PC-3 (cell line): ENCODE results near the gene DNAH17. TPM values are rescaled to one million over a fixed set of nuclear protein-coding genes. Genes with fewer than 3 reads are reported as not detected.

ENCODE experiments used
- ATAC-seq: fragments of 200-7000 bp; cut with Tn5 transposase; 2 replicates; pipeline ENCODE4 v1.9.1; 2020; ENCODE audit warnings: mild to moderate bottlenecking, moderate library complexity
- BruUV-seq: library from RNA; stranded (reverse); fragments of 400-500 nt; replicated peaks from 2 replicates; lab custom pipeline; 2021; lab: Mats Ljungman, UMichigan
- CTCF ChIA-PET: fragments of 300-600 bp; sonication (Branson Sonifier 250); formaldehyde crosslinking; loops from one replicate; lab custom pipeline; 2022; ENCODE audit warnings: antibody characterized with exemption; lab: Charles Lee
- POLR2A ChIA-PET: fragments of 300-600 bp; sonication (Branson Sonifier 250); formaldehyde crosslinking; loops from one replicate; lab custom pipeline; 2022; ENCODE audit warnings: antibody characterized with exemption; ENCODE audit not compliant: unreplicated experiment; lab: Charles Lee
- DNase-seq: peaks from one replicate; pipeline ENCODE4 v3.0.0-alpha.2; 2015
- H2AFZ ChIP-seq: fragments of 300-600 bp; sonication (generic); 2 replicates; pipeline ENCODE4 v1.6.0; 2016; ENCODE audit warnings: antibody characterized with exemption, low read length
- H3F3A ChIP-seq: fragments of 300-600 bp; sonication (generic); one replicate; pipeline ENCODE4 v1.6.0; 2017; ENCODE audit warnings: antibody characterized with exemption, low read length, control low read depth, mild to moderate bottlenecking; ENCODE audit not compliant: unreplicated experiment
- H3K27ac ChIP-seq: fragments of 300-600 bp; sonication (generic); 2 replicates; pipeline ENCODE4 v1.5.1; 2016; ENCODE audit warnings: mild to moderate bottlenecking, low read length
- H3K27me3 ChIP-seq: fragments of 300-600 bp; sonication (generic); 2 replicates; pipeline ENCODE4 v1.6.1; 2016; ENCODE audit warnings: low read length, mixed read lengths
- H3K36me3 ChIP-seq: fragments of 300-600 bp; sonication (generic); 2 replicates; pipeline ENCODE4 v1.6.1; 2016; ENCODE audit warnings: low read depth, mixed run types, low read length, mixed read lengths
- H3K4me1 ChIP-seq: fragments of 300-600 bp; sonication (generic); 2 replicates; pipeline ENCODE4 v1.5.1; 2016; ENCODE audit warnings: low read length; ENCODE audit not compliant: insufficient read depth
- H3K4me2 ChIP-seq: fragments of 300-600 bp; sonication (generic); 2 replicates; pipeline ENCODE4 v1.6.0; 2016; ENCODE audit warnings: low read length
- H3K4me3 ChIP-seq: fragments of 300-600 bp; sonication (generic); 2 replicates; pipeline ENCODE4 v1.5.1; 2016; ENCODE audit warnings: mild to moderate bottlenecking, low read length, mixed read lengths
- H3K79me2 ChIP-seq: fragments of 300-600 bp; sonication (generic); 2 replicates; pipeline ENCODE4 v1.6.1; 2017; ENCODE audit warnings: low read length, mixed read lengths
- H3K9ac ChIP-seq: fragments of 300-600 bp; sonication (generic); 2 replicates; pipeline ENCODE4 v1.6.0; 2016; ENCODE audit warnings: mild to moderate bottlenecking, low read length
- H3K9me2 ChIP-seq: fragments of 300-600 bp; sonication (generic); replicated peaks from 2 replicates; pipeline ENCODE4 v1.6.1; 2016; ENCODE audit warnings: mixed run types, low read length, mixed read lengths
- H3K9me3 ChIP-seq: fragments of 300-600 bp; sonication (generic); 2 replicates; pipeline ENCODE4 v1.6.1; 2016; ENCODE audit warnings: low read length, mixed read lengths
- H4K20me1 ChIP-seq: fragments of 300-600 bp; sonication (generic); 2 replicates; pipeline ENCODE4 v1.6.1; 2016; ENCODE audit warnings: low read length, mixed read lengths
- EZH2 ChIP-seq: fragments of 300-600 bp; sonication (generic); IDR thresholded peaks from one replicate; pipeline ENCODE4 v1.6.1; 2017; ENCODE audit warnings: antibody characterized with exemption, mild to moderate bottlenecking, low read length; ENCODE audit not compliant: unreplicated experiment
- EZH2phosphoT487 ChIP-seq: fragments of 300-600 bp; sonication (generic); IDR thresholded peaks from 2 replicates; pipeline ENCODE4 v1.6.1; 2018; ENCODE audit warnings: mild to moderate bottlenecking, antibody characterized with exemption, low read length, borderline replicate concordance
- intact Hi-C: fragments of 100-400 bp; cut with micrococcal nuclease; formaldehyde crosslinking; loops from 2 replicates; pipeline ENCODE4 v1.9.0; 2023
- total RNA-seq: library from RNA; depleted of rRNA; stranded (reverse); fragments of >200 nt; gene quantifications from 2 replicates; pipeline ENCODE4 v1.2.3, GENCODE V29; 2014
- TF ChIP-seq, protein P1 (sequence below): fragments of 300-600 bp; sonication (generic); conservative IDR thresholded peaks from 2 replicates; pipeline ENCODE4 v1.5.1; 2017; ENCODE audit warnings: antibody characterized with exemption, low read depth, mild to moderate bottlenecking, low read length

DNAH17 gene
- total RNA-seq, 1 experiment from 2014 or later: 0.04 TPM

GRCh38 chr17:78376161-78376560 is 201.0 kb downstream of the DNAH17 start:
- DNase-seq (no peak), ATAC-seq (no peak)
- Histone ChIP-seq H3K4me1 (peaks cover 56% of the 10 kb centered on the region), H2AFZ (no peak overlapping the region; the same call in 1 of the 2 replicates), H3K9me2 (no peaks in the 10 kb centered on the region), H3K27ac (peak overlapping the region; percentile 71), H3K4me2 (peak overlapping the region; percentile 50), H3F3A (peaks cover 9% of the 10 kb centered on the region), H3K36me3 (peaks cover 4% of the 10 kb centered on the region; the same call in 1 of the 2 replicates), H3K27me3 (no peaks in the 10 kb centered on the region), H4K20me1 (peaks cover 7% of the 10 kb centered on the region; the same call in 1 of the 2 replicates), H3K9ac (no peak overlapping the region), H3K9me3 (no peaks in the 10 kb centered on the region), H3K79me2 (peaks cover 27% of the 10 kb centered on the region), H3K4me3 (no peak overlapping the region)
- BruUV-seq: no TSS peak
- TF ChIP-seq, protein P1, sequence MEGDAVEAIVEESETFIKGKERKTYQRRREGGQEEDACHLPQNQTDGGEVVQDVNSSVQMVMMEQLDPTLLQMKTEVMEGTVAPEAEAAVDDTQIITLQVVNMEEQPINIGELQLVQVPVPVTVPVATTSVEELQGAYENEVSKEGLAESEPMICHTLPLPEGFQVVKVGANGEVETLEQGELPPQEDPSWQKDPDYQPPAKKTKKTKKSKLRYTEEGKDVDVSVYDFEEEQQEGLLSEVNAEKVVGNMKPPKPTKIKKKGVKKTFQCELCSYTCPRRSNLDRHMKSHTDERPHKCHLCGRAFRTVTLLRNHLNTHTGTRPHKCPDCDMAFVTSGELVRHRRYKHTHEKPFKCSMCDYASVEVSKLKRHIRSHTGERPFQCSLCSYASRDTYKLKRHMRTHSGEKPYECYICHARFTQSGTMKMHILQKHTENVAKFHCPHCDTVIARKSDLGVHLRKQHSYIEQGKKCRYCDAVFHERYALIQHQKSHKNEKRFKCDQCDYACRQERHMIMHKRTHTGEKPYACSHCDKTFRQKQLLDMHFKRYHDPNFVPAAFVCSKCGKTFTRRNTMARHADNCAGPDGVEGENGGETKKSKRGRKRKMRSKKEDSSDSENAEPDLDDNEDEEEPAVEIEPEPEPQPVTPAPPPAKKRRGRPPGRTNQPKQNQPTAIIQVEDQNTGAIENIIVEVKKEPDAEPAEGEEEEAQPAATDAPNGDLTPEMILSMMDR: no peak
- TF ChIP-seq EZH2phosphoT487 (no peak), EZH2 (no peak)
- ChIA-PET CTCF (no interaction called here), POLR2A (no interaction called here)
- intact Hi-C loops: no loop called here

- no peaks in the 10 kb centered on the region for H3K9me3 ChIP-seq
- H3F3A ChIP-seq: peaks cover 9% of the 10 kb centered on the region
- no peaks in the 10 kb centered on the region for H3K27me3 ChIP-seq
- ATAC-seq (peak; percentile 28), DNase-seq (peak; percentile 85)
- H3K36me3 ChIP-seq: peaks cover 4% of the 10 kb centered on the region; the same call in 1 of the 2 replicates
- peaks cover 50% of the 10 kb centered on the region for H3K4me1 ChIP-seq
- peaks cover 21% of the 10 kb centered on the region for H3K79me2 ChIP-seq
- H4K20me1 ChIP-seq: peaks cover 4% of the 10 kb centered on the region; the same call in 1 of the 2 replicates
- peak overlapping the region; percentile 32 for H2AFZ ChIP-seq
- POLR2A ChIA-PET: interaction anchor here (0.7 kb wide), 1 partner anchor 59 kb away, joined by 3 read pairs; no protein-coding TSS in a partner anchor
- CTCF ChIA-PET: no interaction called here
- H3K9ac ChIP-seq: peak overlapping the region; percentile 16
- H3K4me3 ChIP-seq: no peak overlapping the region
- intact Hi-C loops: no loop called here
- BruUV-seq: no TSS peak
- TF ChIP-seq EZH2phosphoT487 (no peak), EZH2 (no peak)
- TF ChIP-seq, protein P1: no peak
- peak overlapping the region; percentile 50 for H3K4me2 ChIP-seq
- H3K27ac ChIP-seq: peak overlapping the region; percentile 71
- H3K9me2 ChIP-seq: no peaks in the 10 kb centered on the region
Measured at GRCh38 chr17:78375401-78376151, 201.6 kb downstream of the DNAH17 start.
